Activated CD8-positive, alpha-beta memory T cell treated with anti-CD3 and anti-CD28 coated beads for 24 hours (primary cell): ENCODE data around the gene CNDP1.
"Not testable (repeated sequence)": the region's sequence is repeated elsewhere in the genome, so short reads cannot be mapped to it uniquely, and the experiment has no call there.

ENCODE experiments used
- DNase-seq: peaks from one replicate; pipeline ENCODE4 v3.0.0-alpha.2; 2020

CNDP1 gene

DNA sequence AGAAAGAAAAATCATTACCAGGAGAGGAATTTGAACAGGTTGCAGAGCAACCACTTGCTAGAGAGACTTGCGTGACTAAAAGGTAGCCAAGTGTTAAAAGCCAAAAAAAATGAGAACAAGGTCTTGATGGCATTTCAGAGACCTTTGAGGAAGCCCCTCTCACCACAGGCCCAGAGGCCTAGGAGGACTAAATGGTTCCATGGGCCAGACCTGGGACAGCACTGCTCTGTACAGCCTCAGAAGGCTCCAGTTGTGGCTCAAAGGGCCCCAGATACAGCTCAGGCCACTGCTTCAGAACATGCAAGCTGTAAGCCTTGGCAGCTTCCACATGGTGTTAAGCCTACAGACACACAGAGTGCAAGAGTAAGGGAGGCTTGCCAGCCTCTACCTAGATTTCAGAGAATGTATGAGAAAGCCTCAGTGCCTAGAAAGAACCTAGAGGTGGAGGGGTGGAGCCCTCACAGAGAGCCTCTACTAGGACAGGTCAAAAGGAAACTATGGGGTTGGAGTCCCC lies 15.3 kb downstream of the CNDP1 start:
- DNase-seq: no peak

DNA sequence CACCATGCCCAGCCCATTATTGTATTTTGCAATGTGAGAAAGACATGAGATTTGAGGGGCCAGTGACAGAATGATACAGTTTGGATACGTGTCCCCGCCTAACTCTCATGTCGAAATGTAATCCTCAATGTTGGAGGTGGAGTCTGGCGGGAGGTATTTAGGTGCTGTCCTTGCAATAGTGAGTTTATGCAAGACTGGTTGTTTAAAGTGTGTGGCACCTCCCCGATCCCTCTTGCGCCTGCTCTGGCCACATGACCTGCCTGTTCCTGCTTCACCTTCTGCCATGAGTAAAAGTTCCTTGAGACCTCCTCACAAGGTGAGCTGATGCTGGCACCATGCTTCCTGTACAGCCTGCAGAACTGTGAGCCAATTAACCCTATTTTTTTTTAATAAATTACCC lies 16.6 kb downstream of the CNDP1 start:
- no peak for DNase-seq

DNA sequence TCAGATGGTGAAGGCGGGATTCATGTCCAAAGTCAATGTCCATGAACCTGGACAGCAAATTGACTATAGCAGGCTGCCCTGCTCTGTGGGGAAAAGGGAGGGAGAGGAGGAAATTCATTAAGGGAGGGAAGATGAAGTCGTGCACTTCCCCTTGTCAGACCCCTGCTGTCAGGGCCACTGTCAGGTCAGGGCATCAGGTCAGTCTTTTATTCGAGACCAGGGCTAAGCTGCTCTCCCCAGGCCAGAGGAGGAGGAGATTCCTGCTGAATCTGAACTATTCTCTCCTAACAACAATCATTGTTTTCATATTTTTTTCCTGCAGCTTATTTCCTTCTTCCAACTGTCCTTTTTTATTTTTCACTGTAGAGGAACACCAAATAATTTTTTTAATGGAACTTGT lies 17.2 kb downstream of the CNDP1 start:
- no peak for DNase-seq

DNA sequence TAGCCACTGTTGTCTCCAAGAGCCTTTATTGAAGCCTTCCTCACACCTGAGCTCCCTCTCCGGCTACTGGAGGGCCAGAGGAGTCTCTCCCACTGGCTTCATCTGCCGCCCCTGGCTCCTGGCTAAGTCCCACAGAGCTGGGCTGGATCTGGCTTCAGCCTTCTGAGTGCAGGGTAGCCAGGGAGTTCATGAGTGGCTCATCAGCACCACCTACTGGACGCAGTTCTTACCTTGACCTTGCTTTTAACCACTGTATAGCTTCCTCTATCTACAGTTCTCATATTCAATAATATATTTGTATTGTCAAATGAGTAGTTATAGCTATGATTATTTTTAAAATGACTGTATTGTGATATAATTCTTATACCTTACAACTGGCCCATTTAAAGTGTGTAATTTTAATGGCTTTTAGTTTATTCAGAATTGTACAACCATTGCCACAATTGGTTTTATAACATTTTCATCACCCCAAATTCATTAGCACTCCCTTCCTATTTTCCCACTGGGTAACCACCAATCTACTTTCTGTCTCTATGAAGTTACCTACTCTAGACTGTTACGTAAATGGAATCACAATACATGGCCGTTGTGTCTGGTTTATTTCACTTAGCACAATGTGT lies 17.7 kb downstream of the CNDP1 start:
- peak; percentile 89 for DNase-seq

DNA sequence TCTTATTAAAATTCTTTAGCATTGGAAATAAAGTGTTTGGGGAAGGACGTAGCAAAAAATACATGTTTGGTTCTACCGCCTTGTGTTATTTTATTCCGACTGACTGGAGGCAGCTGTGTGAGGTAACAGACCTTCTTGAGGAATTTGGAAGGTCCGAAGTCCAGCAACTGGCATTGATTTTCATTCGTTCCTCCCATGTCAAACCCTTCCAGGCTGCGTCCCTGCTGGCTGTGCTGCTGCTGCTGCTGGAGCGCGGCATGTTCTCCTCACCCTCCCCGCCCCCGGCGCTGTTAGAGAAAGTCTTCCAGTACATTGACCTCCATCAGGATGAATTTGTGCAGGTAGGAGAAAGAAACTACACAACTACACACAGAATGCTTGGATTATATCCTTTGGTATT lies 21.8 kb downstream of the CNDP1 start:
- DNase-seq: no peak

DNA sequence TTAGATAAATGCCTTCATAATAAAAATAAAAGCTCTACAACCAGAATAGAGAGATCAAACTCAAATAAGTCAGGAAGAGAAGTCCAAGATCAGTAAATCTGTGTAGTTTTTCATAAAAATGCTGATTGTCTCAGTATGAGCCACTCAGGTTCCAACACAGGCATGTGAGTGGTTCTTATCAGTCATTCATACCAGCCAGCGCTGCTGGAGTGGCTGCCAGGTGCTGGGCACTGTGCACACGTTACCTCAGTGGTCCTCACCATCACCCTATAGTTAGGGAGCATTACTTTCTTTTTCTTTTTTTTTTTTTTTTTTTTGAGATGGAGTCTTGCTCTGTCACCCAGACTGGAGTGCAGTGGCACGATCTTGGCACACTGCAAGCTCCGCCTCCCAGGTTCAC lies 23.8 kb downstream of the CNDP1 start:
- no peak for DNase-seq

DNA sequence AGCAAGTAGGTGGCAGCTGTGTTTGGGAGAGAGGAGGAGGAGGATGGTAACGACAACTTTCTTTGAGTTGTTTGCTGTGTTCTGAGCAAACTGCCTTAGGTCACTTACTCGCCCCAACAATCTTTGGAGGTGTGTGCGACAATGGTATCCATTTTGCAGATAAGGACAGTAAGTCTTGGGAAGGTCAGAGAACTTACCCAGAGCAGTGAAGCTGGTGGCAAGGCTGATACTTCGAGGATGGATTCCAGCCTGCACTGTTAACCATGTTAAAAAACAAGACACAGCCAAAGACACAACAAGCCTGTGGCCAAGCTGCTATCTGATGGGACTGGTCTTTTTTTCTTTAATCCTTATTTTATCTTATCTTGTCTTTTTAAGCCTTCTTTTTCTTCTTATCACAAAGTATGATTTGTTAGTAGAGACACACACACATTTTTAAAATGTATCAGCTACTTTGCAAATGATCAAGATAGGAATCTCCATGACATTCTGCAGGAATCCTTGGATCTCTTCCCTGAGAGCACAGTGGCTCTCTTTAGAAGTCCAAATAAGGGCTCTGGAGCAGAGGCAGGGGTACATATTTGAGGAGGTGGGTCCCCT lies 27.9 kb downstream of the CNDP1 start:
- no peak for DNase-seq

DNA sequence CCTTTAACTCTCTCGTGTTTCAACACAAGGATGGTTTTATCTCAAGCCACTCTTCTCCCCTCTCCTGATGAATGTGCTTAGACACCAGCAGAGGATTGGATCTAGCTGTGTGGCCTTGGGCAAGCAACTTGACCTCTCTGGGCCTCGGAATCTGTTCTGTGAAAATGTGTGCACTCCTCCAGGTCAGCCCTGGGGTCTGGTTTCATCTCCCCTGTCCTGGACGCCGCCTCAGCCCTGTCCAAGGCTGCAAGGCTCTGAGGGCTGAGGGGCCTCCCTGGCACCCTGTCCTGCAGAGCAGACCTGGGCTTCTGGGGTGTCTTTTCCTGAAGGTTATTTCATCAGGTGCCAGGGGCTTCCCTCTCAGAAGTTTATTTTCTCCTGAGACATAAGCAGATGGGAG lies 28.5 kb downstream of the CNDP1 start:
- DNase-seq: no peak

DNA sequence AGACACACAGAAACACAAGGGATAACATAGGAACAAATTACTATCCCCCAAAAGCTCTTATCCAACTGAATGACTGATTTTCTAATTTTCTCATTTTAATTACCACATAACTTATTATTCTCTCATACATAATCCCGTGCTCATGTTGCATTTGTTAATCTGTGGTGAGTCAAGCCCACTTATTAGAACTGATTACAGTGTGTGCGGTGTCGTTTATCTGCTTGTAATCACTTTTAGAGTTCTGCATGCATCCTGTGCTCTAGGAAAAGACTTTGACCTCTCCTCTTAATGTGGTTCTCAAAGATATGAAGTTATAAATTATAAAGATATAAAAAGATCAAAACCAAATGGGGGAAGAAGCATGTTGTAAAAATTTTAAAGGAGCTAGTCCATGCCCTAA lies 29.7 kb downstream of the CNDP1 start:
- no peak for DNase-seq

DNA sequence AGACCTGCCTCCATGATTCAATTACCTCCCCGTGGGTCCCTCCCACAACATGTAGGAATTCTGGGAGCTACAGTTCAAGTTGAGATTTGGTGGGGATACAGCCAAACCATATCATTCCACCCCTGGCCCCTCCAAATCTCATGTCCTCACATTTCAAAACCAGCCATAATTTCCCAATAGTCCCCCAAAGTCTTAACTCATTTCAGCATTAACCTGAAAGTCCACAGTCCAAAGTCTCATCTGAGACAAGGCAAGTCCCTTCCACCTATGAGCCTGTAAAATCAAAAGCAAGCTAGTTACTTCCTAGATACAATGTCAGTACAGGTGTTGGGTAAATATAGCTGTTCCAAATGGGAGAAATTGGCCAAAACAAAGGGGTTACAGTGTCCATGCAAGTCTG lies 30.9 kb downstream of the CNDP1 start:
- not testable (repeated sequence) for DNase-seq

DNA sequence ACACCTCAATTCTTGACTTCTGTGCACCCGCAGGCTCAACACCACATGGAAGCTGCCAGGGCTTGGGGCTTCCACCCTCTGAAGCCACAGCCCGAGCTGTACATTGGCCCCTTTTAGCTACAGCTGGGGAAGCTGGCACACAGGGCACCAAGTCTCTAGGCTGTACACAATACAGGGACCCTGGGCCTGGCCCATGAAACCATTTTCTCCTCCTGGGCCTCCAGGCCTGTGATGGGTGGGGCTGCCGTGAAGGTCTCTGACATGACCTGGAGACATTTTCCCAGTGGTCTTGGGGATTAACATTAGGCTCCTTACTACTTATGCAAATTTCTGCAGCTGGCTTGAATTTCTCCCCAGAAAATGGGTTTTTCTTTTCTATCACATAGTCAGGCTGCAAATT lies 31.7 kb downstream of the CNDP1 start:
- not testable (repeated sequence) for DNase-seq

DNA sequence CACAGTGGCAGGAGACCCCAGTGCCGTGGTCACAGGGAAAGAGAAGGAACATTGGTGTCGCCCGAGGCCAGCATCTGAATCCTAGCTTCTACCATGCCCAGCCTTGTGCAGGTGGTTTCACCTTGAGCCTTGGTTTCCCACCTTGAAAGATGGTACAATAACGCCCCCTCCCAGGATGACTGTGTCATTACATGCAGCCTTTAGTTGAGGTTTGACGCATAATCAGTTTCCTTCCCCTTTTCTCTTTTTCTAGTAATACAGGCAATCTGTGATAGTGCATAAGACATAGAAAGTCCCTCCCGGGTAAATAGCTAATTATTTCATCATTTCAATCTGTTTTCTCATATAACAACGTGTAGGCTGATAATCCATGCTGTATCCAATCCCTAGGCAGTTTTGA lies 33.5 kb downstream of the CNDP1 start:
- no peak for DNase-seq

DNA sequence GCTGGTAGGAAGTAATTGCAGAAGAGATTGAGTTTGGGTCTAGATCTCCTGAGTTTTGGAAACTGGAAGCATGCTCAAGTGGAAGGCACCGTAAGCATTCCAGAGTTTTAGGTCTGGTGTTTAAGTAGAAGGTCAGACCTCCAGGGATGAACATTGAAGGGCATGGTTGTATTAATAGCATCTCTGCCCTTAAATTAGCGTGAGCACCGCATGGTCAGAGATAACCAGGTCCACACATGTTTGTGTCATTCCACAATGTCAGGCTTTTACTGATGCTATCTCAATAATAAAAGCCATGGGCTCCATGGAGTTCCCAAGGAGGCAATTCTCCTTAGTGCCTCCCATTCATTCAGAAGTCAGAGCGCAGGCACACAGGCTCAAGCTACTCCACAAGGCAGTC lies 35.1 kb downstream of the CNDP1 start:
- DNase-seq: no peak

DNA sequence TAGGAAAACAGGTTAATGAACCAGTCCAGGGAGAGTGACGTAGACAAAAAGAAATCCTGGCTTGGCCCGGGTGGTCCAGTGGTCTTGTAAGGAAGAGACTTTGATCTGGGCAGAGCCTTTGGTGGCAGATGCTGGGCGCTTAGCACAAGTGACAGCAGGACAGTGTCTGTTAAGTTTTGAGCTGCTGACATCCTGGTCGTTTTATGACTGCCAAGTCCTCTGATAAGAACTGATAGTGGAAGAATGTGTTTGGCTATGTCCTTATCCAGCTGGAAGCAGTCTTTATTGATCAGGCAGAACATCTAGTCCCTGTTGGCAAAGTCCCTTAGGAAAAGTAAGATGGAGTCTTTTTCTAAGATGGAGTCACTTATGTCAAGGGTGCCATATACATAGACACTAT lies 36.0 kb downstream of the CNDP1 start:
- DNase-seq: no peak

DNA sequence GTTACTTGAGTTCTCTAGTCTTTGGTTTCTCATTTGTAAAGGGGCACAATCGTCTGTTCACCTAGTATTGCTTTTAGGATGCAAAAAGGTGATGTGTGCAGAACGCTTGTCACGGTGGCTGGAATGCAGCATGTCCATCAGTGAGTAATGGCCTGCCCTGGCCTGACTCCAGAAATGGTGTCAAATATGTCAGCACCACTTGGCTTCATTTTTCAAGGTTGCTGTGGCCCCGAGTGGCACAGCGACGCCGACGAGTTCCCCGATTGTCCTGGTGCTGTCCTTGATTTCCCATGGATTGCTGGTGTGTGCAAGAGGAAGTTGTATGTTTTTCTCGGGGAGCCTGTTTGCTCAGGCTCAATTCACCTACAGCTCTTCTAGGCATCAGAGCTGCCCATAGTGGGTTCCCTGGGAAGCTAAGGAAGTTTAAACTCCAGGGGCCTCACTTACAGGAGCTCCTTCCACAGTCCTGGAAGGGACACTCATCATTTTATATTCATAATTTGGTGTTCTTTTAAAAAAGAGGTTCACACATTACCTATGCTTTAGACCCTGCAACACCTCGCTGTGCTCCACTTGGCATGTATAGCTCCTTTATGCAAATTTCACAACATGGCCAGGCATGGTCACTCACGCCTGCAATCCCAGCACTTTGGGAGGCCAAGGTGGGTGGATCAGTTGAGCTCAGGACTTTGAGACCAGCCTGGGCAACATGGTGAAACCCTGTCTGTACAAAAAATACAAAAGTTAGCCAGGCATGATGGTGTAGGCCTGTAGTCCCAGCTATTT lies 37.8 kb downstream of the CNDP1 start:
- no peak for DNase-seq

DNA sequence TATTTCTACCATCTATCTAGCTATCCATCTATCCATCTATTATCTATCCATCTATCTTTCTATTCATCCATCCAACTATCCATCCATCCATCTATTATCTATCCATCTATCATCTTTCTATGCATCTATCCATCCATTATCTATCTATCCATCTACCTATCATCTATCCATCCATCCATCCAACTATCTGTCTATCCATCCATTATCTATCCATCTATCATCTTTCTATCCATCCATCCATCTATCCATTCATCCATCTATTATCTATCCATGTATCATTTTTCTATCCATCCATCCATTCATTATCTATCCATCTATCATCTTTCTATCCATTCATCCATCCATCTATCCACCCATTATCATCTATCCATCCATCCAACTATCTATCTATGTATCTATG lies 38.8 kb downstream of the CNDP1 start:
- DNase-seq: no peak

DNA sequence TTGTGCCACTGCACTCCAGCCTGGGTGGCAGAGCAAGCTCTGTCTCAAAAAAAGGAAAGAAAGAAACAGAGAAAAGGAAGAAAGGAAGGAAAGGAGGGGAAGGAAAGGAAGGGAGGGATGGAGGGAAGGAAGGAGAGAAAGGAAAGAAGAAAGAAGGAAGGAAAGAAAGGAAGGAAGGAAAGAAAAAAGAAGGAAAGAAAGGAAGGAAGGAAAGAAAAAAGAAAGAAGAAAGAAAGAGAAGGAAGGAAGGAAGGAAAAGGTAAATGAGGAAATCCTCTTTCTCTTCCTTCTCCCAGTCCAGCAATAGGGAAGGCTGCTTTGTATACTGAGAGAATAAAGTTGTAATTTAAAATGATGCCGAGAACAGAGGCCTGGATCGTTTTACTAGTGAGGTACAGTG lies 40.6 kb downstream of the CNDP1 start:
- no peak for DNase-seq

DNA sequence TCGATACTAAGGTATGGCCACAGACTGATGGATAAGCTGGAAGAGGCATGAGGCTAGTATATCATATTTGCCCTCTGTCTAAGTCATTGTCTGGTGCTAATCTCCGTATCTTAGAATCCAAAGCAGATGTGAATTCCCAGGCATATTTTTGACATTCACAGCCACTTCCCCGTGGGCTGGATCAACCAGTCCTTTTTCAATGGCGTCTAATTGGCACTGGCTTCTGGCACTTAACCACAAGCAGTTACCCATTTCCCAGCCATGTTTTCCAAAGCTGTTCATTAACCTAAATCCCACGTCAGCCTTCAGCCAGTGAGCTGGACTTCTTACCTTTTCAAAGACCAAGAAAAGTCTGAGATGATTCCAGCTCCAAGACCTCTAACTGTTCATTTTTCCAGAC lies 42.7 kb downstream of the CNDP1 start:
- DNase-seq: no peak

DNA sequence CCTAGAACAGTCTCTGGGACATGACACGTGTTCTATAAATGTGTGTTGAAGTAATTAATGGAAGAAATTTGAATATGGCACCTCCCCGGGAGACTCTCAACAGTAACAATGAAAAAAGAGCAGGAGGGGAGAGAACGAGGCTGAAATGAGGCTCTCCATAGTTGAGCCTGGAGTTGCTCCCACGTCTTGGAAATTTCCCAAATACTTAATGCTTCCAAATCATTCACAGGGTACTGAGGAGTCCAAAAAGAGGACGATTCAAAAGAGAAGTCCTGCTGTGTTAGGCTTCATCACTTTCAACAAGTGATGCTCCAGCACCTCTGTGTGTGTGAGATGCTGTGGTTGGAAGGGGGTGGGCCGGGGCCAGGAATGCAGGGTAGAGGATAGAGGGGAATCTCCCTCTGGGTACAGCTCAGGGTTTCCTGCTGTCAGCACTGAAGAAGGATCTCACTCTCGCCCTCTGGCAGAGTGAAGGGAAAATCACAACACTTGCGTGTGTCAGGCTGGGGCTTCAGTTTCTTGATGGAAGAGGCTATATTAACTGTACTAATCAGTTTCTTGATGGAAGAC lies 45.3 kb downstream of the CNDP1 start:
- DNase-seq: no peak

DNA sequence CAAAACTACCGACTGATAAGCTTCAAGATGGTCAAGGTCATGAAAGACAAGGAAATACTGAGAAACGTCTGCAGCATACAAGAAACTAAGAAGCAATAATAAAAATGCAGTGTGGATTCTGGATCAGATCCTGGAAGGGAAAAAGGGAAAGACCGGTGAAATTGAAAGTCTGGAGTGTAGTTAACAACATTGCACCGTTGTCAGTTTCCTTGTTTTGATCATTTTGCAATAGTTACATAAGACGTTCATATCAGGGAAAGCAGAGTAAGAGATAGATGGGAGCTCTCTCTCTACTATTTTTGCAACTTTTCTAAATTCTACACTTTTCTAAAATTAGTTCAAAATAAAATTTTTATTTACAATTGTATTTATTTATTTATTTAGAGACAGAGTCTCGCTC lies 48.3 kb downstream of the CNDP1 start:
- DNase-seq: no peak

DNA sequence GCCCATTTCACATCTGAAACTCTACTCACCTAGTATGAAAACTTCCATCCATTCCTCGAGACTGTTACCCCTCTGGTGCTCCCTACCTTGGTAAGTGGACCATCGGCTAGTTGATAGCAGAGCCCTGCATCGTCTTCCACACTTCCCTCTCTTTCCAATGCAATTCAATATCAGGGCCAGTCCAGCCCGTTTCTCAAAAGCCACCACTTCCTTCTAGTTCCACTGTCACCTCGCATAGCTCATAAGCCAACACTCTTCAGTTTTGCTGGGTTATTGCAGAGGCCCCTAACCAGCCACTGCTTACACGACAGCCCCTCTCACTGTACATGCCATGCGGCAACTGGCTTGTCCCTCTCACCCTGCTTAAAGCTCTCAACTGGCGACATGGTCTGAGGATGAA lies 53.1 kb downstream of the CNDP1 start:
- DNase-seq: no peak

DNA sequence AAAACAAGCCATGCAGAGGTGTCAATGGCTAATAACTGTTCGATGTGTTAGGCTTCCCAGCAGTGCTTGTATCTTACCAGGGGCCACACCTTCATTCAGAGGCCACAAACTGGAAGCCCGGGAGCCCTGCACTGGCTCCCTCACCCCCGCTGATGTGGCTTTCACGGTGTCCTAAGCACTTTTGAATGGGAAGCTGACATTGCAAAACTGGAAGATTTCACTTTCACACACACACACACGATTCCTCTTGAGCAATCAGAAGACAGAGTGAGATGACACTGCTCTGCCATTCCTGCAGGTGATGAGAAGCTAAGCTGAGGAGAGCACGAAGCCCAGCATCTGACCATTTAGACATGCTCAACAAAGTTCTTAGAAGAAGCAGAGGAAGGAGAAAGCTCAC lies 54.7 kb downstream of the CNDP1 start:
- no peak for DNase-seq

DNA sequence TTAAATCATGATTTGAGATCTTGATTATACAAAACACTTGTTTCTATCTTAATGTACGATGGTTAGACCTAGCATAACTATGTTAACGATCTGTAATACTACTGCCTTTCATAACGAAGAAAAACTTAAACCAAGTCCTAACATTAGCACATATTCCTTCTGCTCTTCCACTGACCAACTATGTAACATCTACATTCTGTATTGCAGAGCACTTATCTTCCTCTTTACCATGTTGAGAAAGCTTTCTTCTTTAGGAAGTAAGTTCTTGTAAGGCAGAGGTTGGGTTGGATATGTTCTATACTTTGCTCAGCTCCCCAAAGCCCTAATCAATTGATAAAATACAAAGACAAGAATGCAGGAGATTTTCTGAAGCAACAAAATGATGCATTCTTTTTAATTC lies 55.5 kb downstream of the CNDP1 start:
- DNase-seq: no peak

DNA sequence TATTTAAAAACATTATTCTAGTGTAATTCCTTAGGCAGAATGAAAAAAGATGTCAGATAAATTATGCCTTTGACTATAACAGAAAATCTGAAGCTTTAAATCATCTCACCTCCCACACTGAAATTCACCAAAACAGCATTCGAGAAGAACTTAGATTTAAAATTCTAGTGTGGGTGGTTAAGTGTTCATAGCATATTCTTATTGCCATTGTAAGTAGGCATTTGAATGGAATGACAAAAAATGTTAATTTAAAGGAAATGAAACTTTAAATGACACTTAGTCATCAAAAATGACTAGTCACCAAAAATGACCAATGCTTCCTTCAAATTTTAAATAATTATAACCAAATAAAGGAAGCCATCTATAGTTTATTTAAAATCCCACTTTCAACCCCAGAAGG lies 56.4 kb downstream of the CNDP1 start:
- DNase-seq: no peak
